GM19467 (cell line): ENCODE data around the gene TMEM163.

Experiments used
- ATAC-seq: cut with Tn5 transposase; IDR thresholded peaks from one replicate; pipeline ENCODE4 v1.9.1; 2021; ENCODE audit warnings: mild to moderate bottlenecking, moderate library complexity; ENCODE audit not compliant: unreplicated experiment

Gene TMEM163

DNA sequence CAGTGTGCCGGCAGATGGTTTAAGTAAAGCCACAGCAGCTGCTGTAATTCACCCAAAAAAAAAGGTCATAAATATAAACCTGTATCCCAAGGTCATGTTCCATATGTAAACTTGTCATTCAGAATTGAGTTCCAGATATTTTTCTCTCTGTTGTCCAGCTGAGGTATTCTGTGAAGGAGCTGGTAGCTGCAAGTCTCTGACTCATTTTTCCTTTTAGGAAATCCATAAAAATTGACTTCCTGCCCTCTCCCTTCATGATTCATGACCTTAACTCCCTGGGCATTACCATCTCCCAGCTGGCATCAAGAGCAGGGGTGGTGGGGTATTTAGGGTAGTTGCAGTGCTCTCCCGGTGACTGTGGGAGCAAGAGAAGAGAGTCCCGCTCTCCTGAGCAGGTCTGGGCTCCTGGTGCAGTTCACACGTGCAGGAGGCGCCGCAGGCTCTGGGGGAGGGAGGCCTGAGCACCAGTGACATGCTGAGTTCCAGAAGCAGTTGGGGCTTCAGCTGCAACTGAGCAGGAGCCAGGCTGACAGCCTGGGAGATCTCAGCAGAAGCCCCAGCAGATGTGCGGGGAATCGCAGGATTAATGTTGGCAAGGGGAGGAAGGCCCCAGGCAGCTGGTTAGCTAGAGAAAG lies 272.3 kb downstream of the TMEM163 start:
- no peak for ATAC-seq

DNA sequence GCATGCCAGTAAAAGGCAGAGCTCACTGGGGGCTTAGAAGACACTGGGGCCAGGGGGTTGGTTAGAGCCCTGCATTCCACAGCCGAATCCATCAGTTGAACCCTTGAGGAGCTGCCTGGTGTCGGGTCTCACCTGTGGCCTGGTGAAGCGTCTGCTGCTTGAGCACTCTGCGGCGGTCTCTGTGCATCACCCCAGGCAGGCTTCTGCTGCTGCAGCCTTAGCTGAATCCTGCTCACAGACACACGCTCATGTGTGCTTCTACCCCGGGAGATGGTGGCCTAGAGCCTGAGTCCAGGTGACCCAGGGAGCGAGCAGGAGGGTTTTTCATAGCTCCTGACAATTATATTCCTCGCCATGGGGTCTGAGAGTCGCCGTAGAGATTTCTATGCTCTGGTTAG lies 272.8 kb downstream of the TMEM163 start:
- ATAC-seq, result no peak

DNA sequence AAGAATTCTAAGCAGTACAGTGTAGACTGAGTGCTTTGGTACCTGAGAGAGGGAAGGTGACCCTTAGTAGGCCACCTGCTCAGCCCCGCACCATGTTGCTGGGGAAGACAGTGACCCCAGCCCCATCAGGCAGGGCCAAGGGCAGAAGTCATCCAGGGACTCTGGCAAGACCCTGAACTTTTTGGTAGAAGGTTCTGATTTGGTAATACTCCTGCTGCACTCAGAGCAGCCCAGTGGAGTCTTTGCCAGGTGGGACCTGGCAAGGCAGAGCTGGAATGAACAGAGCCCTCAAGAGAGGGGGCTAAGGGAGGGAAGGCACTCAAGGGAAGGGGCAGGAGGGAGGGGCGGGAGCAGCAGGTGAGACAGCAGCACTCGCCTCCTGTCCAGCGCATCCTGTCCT lies 273.7 kb downstream of the TMEM163 start:
- no peak for ATAC-seq

DNA sequence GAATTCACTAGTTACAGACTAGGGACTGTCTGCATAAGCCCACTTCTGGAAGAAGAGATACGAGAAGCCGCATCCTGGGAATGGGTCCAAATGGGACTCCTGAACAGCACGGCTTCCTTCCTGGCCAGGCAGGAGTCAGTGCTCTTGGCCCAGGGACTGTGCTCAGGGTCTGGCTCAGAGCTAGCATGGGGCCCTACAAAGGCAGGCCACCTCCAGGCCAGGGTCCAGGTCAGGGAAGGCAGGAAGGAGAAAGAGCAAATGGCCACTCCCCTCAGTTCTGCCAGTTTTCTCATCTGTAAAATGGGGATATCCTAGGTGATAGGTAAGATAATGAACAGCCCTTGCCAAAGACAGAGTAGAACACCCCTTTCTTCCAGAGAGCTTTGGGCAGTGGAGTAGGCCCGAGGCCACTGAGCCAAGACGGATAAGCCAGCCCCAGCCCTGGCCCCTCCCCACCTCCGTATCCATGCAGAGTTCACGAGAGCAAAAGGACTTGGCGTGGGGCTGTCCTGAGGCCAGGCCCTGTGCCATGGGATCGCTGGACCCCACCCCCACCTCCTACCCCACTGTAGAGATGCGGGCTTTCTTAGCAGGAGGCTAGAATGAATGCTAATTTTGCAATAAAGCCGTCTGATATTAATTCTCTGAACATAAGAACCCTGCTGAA lies 274.9 kb downstream of the TMEM163 start:
- no peak for ATAC-seq

- ATAC-seq, result no peak
These were observed 277.5 kb downstream of the TMEM163 start for GRCh38 chr2:134441153-134441863.

DNA sequence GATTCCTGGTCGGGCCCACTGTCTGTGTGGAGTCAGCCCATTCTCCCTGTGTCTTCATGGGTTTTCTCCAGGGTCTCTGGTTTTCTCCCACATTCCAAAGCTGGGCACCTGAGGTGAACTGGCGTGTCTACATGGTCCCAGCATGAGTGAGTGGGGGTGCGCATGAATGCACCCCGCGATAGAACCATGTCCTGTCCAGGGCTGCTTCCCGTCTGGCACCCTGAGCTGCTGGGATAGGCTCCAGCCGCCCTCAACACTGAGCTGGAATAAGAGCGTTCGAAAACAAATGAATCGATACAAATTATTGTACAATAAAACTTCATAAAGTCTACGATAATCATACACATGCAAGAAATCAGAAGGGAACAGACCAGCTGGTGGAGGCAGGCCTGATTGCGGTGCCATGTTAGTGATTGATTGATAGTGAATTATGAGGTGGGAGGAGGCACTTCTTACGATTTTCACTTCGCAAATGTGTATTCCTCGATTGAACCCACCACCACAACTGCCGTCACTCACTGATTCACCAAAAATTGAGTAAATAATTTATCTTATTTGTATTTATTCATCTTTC lies 278.4 kb downstream of the TMEM163 start:
- no peak for ATAC-seq

DNA sequence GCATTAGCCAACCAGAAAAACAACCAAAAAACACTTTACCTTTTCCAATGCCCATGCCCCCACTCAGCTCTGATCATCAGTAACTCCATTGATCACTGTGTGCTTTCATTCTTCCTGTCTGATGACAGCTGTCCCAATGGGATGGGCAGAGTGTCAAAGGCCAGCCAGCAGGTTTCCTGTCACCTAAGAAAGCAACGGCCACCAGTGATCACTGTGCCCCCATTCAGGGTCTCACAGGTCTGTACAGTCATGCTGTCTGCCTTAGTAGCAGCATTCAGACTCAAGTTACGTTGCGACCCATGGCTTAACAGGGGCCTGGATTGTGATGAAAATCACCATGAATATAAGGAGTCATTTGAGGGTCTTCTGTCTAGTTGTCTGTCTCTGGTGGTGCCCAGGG lies 280.4 kb downstream of the TMEM163 start:
- ATAC-seq, result no peak

DNA sequence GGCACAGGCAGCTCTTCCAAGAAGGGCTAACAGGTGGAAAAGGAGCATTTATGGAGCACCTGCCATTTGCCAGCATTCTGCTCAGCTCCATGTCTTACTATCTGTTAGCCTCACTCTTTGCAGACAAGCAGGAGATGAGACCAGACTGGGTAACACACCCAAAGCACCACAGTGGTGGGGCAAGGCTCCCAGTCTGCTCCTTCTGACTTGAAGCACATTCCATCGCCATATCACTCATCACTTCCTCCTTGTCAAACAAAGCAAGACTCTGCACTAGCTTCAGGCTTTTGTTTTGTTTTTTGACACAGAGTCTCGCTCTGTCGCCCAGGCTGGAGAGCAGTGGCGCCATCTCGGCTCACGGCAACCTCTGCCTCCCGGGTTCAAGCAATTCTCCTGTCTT lies 282.1 kb downstream of the TMEM163 start:
- ATAC-seq, result no peak

DNA sequence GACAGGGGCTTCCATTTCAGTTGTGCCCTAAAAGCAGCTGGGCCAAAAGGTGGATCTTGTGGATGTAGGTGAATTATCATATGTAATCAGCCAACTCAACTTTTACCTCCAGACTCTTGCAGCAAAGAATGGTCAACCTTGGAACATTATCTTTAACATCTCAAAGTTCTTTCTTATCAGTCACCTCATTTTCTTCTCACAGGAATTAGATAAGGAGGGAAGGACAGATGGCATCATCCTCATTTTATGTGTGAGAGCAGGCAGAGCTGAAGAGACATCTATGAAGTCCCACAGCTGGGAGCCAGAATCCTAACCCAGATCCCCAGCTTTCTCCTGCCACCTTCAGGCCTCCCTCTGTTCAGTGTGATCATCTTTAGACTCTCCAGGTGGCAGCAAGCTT lies 282.9 kb downstream of the TMEM163 start:
- no peak for ATAC-seq

DNA sequence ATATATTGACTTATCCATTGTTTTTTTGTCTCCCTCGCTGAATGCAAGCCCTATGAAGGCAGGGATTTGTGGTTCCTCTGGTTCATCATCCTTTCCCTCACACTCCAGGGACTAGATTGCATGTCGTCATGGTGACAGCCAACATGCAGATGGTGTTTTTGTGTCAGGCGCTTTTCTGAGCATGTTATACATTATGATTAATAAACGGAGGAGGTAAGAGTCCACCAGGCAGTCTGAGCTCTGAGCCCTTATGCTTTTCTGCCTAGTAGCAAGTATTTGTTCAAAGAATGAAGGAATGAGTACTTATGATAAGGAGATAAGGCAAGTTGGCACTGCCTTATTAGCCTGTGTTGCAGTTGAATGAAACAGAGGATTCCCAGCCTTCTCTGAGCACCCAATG lies 283.3 kb downstream of the TMEM163 start:
- ATAC-seq, result no peak

- ATAC-seq, result no peak
These were observed 284.8 kb downstream of the TMEM163 start for GRCh38 chr2:134433979-134434378.

GRCh38 chr2:134433469-134433868 lies 285.3 kb downstream of the TMEM163 start:
- no peak for ATAC-seq

DNA sequence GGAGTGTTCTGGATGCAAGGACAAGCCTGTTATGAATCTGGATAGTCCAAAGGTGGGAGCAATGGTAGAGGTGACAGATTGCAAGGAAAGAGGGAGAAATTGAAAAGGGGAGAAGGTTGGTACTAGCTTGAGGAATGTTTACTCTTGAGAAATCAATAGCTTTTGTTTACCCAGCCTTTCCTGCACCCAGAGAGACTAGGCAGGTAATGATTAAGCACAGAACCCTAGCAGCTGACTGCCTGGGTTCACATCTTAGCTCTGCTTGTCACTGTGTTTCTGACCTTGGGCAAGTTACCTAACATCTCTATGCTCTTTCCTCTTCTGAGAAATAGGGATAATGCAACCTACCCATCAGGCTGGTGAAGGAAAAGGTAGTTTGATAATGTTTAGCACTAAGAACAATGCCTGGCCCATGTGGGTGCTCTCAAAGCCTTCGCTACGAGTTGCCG lies 286.3 kb downstream of the TMEM163 start:
- no peak for ATAC-seq

DNA sequence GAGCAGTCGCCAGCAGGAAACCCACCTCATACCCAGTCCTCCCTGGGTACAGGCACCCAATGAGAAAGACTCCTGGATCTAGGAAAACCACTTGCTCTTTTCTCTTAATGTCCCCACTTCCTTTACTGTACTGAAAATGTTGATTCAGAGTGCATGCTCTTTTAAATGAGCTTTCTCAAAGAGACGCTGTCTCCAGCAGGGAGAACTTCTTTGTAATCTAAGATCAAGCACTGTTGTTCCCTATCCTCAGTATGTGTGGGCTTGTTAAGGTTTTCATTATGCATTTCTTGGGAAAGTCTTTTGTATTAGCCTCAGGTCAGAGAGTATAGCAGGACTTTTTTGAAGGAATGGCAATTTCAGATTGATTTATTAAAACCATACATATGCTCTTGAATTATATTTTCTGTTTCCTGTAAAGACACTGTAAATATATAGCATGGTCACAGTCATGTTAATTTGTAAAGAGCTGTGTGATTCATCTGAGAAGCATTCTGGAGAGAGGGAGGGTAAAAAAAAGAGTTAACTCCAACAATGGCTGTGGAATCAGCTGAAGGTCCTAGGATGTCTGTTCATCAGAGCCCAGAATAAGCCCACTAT lies 286.9 kb downstream of the TMEM163 start:
- no peak for ATAC-seq

- ATAC-seq, result no peak
These were observed 288.9 kb downstream of the TMEM163 start for GRCh38 chr2:134429886-134430285.

- no peak for ATAC-seq
These were observed 292.1 kb downstream of the TMEM163 start for GRCh38 chr2:134426721-134427120.

DNA sequence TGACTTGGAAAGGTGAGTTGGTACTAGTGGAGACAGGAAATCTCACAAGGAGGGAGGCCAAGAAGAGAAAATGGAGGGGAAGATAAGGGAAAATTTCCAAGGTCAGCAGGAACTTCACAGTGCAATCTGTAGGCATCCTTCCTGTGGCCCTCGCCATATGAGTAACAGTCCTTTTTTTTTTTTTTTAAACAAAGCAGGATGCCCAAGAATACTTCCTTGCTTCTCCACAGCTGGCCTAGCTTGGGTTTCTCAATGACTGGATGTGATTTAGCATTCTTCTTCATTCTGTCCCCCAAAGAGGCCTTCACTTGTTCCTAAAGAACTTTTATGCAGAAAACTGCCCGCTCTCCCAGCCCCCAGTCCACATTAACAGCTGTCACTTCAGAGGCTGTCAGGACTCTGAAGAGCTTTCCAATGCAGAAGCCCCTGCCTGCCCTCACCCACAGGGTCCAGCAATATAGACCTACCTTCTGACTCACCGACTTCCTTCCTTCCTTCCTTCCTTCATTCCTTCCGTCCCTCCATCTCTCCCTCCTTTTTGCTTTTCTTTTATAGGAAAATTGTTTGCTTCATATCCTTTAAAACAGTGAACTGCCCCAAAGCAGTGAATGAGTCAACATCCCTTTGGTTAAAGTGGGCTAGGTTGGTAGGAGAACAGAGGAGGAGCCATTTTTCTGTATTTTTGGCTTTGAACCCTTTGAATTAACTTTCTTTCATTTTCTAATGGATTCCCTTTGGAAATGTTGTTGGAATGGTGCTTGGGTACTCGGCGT lies 292.9 kb downstream of the TMEM163 start:
- ATAC-seq, result no peak

- ATAC-seq, result no peak
These were observed 297.1 kb downstream of the TMEM163 start for GRCh38 chr2:134421556-134422328.

- ATAC-seq, result no peak
These were observed 297.9 kb downstream of the TMEM163 start for GRCh38 chr2:134420920-134421319.

- no peak for ATAC-seq
These were observed 298.5 kb downstream of the TMEM163 start for GRCh38 chr2:134420259-134420658.
